GM12878 (cell line): ENCODE data around the gene C15orf61. TPM values are rescaled to one million over a fixed set of nuclear protein-coding genes. Genes with fewer than 3 reads are reported as not detected.

Experiments used
- ATAC-seq: fragments of 200-7000 bp; cut with Tn5 transposase; 3 replicates; pipeline ENCODE4 v1.9.1; 2020; ENCODE audit warnings: mild to moderate bottlenecking, moderate library complexity
- BruUV-seq: library from RNA; stranded (reverse); fragments of 400-500 nt; replicated peaks from 2 replicates; lab custom pipeline; 2021; lab: Mats Ljungman, UMichigan
- CTCF ChIA-PET: fragments of 300-600 bp; sonication (Branson Sonifier 250); formaldehyde crosslinking; extraction: SDS; loops from one replicate; lab custom pipeline; 2021; ENCODE audit warnings: inconsistent platforms; lab: Yijun Ruan, JAX
- POLR2A ChIA-PET: fragments of 350-600 bp; formaldehyde crosslinking; extraction: SDS; loops from one replicate; lab custom pipeline; 2021; ENCODE audit warnings: inconsistent platforms; lab: Charles Lee
- RAD21 ChIA-PET: fragments of 300-600 bp; sonication (Branson Sonifier 250); formaldehyde crosslinking; loops from one replicate; lab custom pipeline; 2023; ENCODE audit warnings: antibody characterized with exemption; ENCODE audit not compliant: unreplicated experiment; lab: Charles Lee
- SMC1A ChIA-PET: fragments of 300-600 bp; sonication (Branson Sonifier 250); formaldehyde crosslinking; loops from one replicate; lab custom pipeline; 2023; ENCODE audit not compliant: unreplicated experiment, uncharacterized antibody; lab: Charles Lee
- DNase-seq: peaks from one replicate; pipeline ENCODE4 v3.0.0-alpha.2; 2011; ENCODE audit warnings: low read depth, low spot score
- FAIRE-seq: peaks from 3 replicates; lab custom pipeline; 2011; peaks lifted over from hg19 to GRCh38; lab: Jason Lieb, UNC
- H2AFZ ChIP-seq: 2 replicates; pipeline ENCODE4 v1.6.0; 2011; ENCODE audit warnings: low read depth, low read length, control low read depth; ENCODE audit not compliant: control insufficient read depth
- H3K27ac ChIP-seq: 2 replicates; pipeline ENCODE4 v1.5.1; 2011; ENCODE audit warnings: control low read depth; ENCODE audit not compliant: control insufficient read depth, insufficient read depth
- H3K27me3 ChIP-seq, 2 experiments: replicated peaks in 1 of 2; 2 replicates each; pipeline versions ENCODE4 v1.6.0 to v1.6.1; 2011; ENCODE audit warnings: low read length in 1 of 2; ENCODE audit not compliant: control insufficient read depth in 2 of 2, insufficient read depth in 2 of 2
- H3K36me3 ChIP-seq, 2 experiments: 2 replicates each; pipeline ENCODE4 v1.5.1; 2011; ENCODE audit warnings: low read length in 1 of 2; ENCODE audit not compliant: control insufficient read depth in 2 of 2, insufficient read depth in 2 of 2
- H3K4me1 ChIP-seq: 2 replicates; pipeline ENCODE4 v1.6.1; 2011; ENCODE audit warnings: mild to moderate bottlenecking, low read length, moderate library complexity, mixed read lengths; ENCODE audit not compliant: control insufficient read depth, insufficient read depth
- H3K4me2 ChIP-seq: 2 replicates; pipeline ENCODE4 v1.6.0; 2011; ENCODE audit warnings: control low read depth; ENCODE audit not compliant: control insufficient read depth, insufficient read depth
- H3K4me3 ChIP-seq: fragments of 200-600 bp; sonication (generic); 2 replicates; pipeline ENCODE4 v1.5.1; 2016
- H3K79me2 ChIP-seq: 2 replicates; pipeline ENCODE4 v1.6.0; 2011; ENCODE audit warnings: low read length; ENCODE audit not compliant: control insufficient read depth, insufficient read depth
- H3K9ac ChIP-seq: 2 replicates; pipeline ENCODE4 v1.8.0; 2011; ENCODE audit warnings: low read length, control low read depth, mixed read lengths; ENCODE audit not compliant: control insufficient read depth, insufficient read depth
- H3K9me3 ChIP-seq: replicated peaks from 3 replicates; pipeline ENCODE4 v1.5.1; 2011; ENCODE audit warnings: mild to moderate bottlenecking, low read length; ENCODE audit not compliant: control insufficient read depth, insufficient read depth
- H4K20me1 ChIP-seq: 2 replicates; pipeline ENCODE4 v1.6.0; 2011; ENCODE audit not compliant: control insufficient read depth, insufficient read depth
- CBX3 ChIP-seq: fragments of 200-600 bp; sonication (generic); IDR thresholded peaks from 2 replicates; pipeline ENCODE4 v1.6.1; 2016; ENCODE audit warnings: low read depth, borderline replicate concordance
- EED ChIP-seq: sonication (generic); IDR thresholded peaks from 2 replicates; pipeline ENCODE4 v1.6.1; 2016; ENCODE audit warnings: antibody characterized with exemption, low read depth
- RBBP5 ChIP-seq: fragments of 200-600 bp; sonication (generic); conservative IDR thresholded peaks from 2 replicates; pipeline ENCODE4 v1.6.1; 2016
- ZNF384 ChIP-seq: IDR thresholded peaks from 2 replicates; pipeline ENCODE4 v1.6.1; 2012; ENCODE audit warnings: low read depth, mild to moderate bottlenecking, low read length, improper control_type of control experiment, borderline replicate concordance
- WGBS: methylation state at CpG from one replicate; pipeline ENCODE4 v1.1.6; 2016; ENCODE audit warnings: low lambda C conversion rate; ENCODE audit not compliant: insufficient replicate concordance, insufficient coverage; ENCODE audit errors: missing lambda C conversion rate; 5-methylcytosine and 5-hydroxymethylcytosine counted together
- in situ Hi-C: fragments of 300-500 bp; cut with MboI; formaldehyde crosslinking; loops from 9 replicates; pipeline ENCODE4 v1.14.3; 2018; ENCODE audit warnings: mixed read lengths
- intact Hi-C: fragments of 100-400 bp; cut with micrococcal nuclease; formaldehyde crosslinking; loops from one replicate; pipeline ENCODE4 v1.14.2; 2022; ENCODE audit not compliant: unreplicated experiment
- polyA plus RNA-seq, 11 experiments: library from polyadenylated mRNA; depleted of rRNA in 4 of 11; unstranded in 6 of 11; stranded (reverse) in 5 of 11; fragments of >200 nt; fragmentation: Nextera tagmentation in 4 of 11; fragmentation: Illumina TruSeq in 1 of 11; extraction: Ambion mirVana in 4 of 11; extraction: Trizol in 1 of 11; gene quantifications; 1 replicate in 1 of 11; 2 replicates in 10 of 11; pipeline versions ENCODE4 v1.2.1 to v1.2.3, GENCODE V29; 2011 to 2016; ENCODE audit warnings: inconsistent platforms in 2 of 11, missing spikeins in 2 of 11, low read depth in 1 of 11
- total RNA-seq, 4 experiments: library from RNA; depleted of rRNA in 3 of 4; stranded (reverse); fragments of >200 nt in 3 of 4; fragmentation: Illumina TruSeq in 1 of 4; extraction: Trizol in 1 of 4; gene quantifications; 2 replicates each; pipeline versions ENCODE4 v1.2.1 to v1.2.3, GENCODE V29; 2013 to 2021
- TF ChIP-seq, protein P1 (sequence below): fragments of 450-650 bp; IDR thresholded peaks from 2 replicates; pipeline ENCODE4 v1.6.1; 2018; ENCODE audit warnings: borderline replicate concordance, mild to moderate bottlenecking; ENCODE audit not compliant: partially characterized antibody

Gene C15orf61
- total and polyA plus RNA-seq, 10 of the 15 experiments (the other 5 are each of a cell fraction or from before 2014, with no cell fraction given): 1.4 to 8.7 (median 4.3) TPM

DNA sequence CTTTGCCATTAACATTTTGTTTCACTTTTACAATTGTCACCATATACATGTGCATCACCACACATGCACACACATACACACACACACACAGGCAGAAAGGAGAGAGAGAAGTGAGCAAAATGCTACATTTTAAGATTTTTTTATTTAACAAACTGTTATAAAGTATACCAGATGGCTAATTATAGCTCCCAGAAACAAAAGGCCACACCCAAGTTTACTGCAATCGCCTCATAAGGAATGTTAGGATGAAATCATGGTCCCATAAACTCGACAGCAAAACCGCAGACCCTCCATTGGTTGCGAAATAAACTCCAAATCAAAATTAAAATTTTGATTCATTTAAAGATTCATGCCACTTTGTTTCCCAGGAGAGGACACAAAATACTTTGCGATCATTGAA lies 16.1 kb upstream of the C15orf61 start:
- Histone ChIP-seq H3K4me3 (no peak overlapping the region), H3K27ac (no peak overlapping the region), H3K4me2 (no peak overlapping the region), H3K36me3 (no peaks in the 10 kb centered on the region), H3K79me2 (no peaks in the 10 kb centered on the region), H3K9ac (no peak overlapping the region), H4K20me1 (no peaks in the 10 kb centered on the region), H2AFZ (no peak overlapping the region), H3K9me3 (no peaks in the 10 kb centered on the region), H3K27me3 (no peaks in the 10 kb centered on the region), H3K4me1 (peaks cover 14% of the 10 kb centered on the region)
- WGBS: 97% methylated on average over 5 of the region's 5 CpGs
- TF ChIP-seq RBBP5 (no peak), EED (no peak), CBX3 (no peak), ZNF384 (no peak)
- TF ChIP-seq, protein P1, sequence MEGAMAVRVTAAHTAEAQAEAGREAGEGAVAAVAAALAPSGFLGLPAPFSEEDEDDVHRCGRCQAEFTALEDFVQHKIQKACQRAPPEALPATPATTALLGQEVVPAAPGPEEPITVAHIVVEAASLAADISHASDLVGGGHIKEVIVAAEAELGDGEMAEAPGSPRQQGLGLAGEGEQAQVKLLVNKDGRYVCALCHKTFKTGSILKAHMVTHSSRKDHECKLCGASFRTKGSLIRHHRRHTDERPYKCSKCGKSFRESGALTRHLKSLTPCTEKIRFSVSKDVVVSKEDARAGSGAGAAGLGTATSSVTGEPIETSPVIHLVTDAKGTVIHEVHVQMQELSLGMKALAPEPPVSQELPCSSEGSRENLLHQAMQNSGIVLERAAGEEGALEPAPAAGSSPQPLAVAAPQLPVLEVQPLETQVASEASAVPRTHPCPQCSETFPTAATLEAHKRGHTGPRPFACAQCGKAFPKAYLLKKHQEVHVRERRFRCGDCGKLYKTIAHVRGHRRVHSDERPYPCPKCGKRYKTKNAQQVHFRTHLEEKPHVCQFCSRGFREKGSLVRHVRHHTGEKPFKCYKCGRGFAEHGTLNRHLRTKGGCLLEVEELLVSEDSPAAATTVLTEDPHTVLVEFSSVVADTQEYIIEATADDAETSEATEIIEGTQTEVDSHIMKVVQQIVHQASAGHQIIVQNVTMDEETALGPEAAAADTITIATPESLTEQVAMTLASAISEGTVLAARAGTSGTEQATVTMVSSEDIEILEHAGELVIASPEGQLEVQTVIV: no peak
- ATAC-seq (no peak), DNase-seq (no peak), FAIRE-seq (no peak)
- ChIA-PET POLR2A (no interaction called here), SMC1A (interaction anchor here (2.0 kb wide), 1 partner anchor 327 kb away, joined by 8 read pairs; no protein-coding TSS in a partner anchor), CTCF (interaction anchor here (1.0 kb wide), 2 partner anchors 16 to 327 kb away, joined by 3 to 4 read pairs; partner anchors contain the start of gene C15orf61), RAD21 (interaction anchor here (0.5 kb wide), 1 partner anchor 47 kb away, joined by 3 read pairs; no protein-coding TSS in a partner anchor)
- intact Hi-C loops: no loop called here
- in situ Hi-C loops: no loop called here
- BruUV-seq: no TSS peak
